ENCODE measurements around the gene MRAS. TPM values are rescaled to one million over a fixed set of nuclear protein-coding genes. Genes with fewer than 3 reads are reported as not detected.

Gene MRAS
- total and polyA plus RNA-seq, 2 of the 13 experiments (the other 11 are each of a cell fraction or from before 2014, with no cell fraction given), result 8.8 to 36.2 TPM

DNA sequence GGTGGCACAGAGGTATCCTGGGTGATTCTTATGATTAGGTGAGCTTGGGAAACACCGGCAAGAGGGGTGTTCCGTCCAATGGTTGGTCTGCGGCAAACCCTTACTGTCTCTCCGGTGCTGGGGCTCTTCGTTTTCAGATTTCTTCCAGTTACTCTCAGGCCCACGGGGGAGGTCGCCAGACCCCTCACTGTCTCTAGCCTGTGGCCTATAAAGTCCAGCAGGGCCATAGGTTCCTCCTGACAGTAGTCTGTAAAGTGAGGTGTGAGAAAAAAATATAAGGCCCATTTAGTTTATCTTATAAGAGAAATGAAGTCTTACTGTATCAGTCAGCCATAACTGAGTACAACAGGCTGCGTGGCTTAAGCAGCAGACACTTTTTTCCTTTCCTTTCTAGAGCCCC, 87.5 kb downstream of the MRAS start:
- Histone ChIP-seq H3K27me3 (ENCODE audit: control insufficient read depth in 1 of 2, insufficient read depth in 2 of 2, low read length in 2 of 2) (peaks cover 0 to 4% of the 10 kb centered on the region in 2 experiments; a peak in 3 of 5 replicates), H3K36me3 (replicated peaks in 1 of 2; ENCODE audit: control insufficient read depth in 1 of 2, insufficient read depth in 2 of 2, low read length in 2 of 2) (no peaks in the 10 kb centered on the region), H3K4me2 (ENCODE audit: low read depth, low read length) (no peak overlapping the region), H3K79me2 (ENCODE audit: insufficient read depth, low read length) (no peaks in the 10 kb centered on the region), H3K4me1 (ENCODE audit: insufficient read depth, low read length) (peaks cover 25% of the 10 kb centered on the region), H4K20me1 (ENCODE audit: insufficient read depth, low read length) (no peaks in the 10 kb centered on the region), H3K4me3 (replicated peaks in 1 of 3; ENCODE audit: insufficient read depth in 1 of 3, low read depth in 2 of 3, low read length in 3 of 3) (no peak overlapping the region), H3K27ac (ENCODE audit: extremely low read length, insufficient read depth, low read length) (no peak overlapping the region), H2AFZ (ENCODE audit: low read length) (no peak overlapping the region), H3K9me3 (ENCODE audit: low read length) (no peaks in the 10 kb centered on the region), H3K9ac (ENCODE audit: insufficient read depth, low read depth, low read length) (no peak overlapping the region)
- DNase-seq (ENCODE audit: low spot score), result no peak
- ChIA-PET POLR2A (no interaction called here), CTCF (ENCODE audit: low intra/inter-chr PET ratio, low total read pairs) (no interaction called here)
- BruUV-seq (replicated peaks), result no TSS peak
- in situ Hi-C loops (cut with HindIII; ENCODE audit: extremely low pct_ligation_motif_present, low pct_unique_long_range_greater_than_20kb), result no loop called here
- 90% methylated on average over 8 of the region's 8 CpGs for WGBS (ENCODE audit: low lambda C conversion rate)
- intact Hi-C loops (cut with micrococcal nuclease; ENCODE audit: unreplicated experiment), result loop anchor here (2.0 kb wide), 1 partner anchor 37 kb away; no protein-coding TSS in a partner anchor
- no peak for FAIRE-seq
- no peak for ATAC-seq
- TF ChIP-seq, protein P1, sequence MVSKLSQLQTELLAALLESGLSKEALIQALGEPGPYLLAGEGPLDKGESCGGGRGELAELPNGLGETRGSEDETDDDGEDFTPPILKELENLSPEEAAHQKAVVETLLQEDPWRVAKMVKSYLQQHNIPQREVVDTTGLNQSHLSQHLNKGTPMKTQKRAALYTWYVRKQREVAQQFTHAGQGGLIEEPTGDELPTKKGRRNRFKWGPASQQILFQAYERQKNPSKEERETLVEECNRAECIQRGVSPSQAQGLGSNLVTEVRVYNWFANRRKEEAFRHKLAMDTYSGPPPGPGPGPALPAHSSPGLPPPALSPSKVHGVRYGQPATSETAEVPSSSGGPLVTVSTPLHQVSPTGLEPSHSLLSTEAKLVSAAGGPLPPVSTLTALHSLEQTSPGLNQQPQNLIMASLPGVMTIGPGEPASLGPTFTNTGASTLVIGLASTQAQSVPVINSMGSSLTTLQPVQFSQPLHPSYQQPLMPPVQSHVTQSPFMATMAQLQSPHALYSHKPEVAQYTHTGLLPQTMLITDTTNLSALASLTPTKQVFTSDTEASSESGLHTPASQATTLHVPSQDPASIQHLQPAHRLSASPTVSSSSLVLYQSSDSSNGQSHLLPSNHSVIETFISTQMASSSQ (IDR thresholded peaks at IDR 0.05; ENCODE audit: low read depth), result no peak
- TF ChIP-seq, protein P1 (CRISPR knock-in tag; IDR thresholded peaks at IDR 0.05; ENCODE audit: borderline replicate concordance), result no peak
- TF ChIP-seq SOX13 (IDR thresholded peaks at IDR 0.05) (no peak), SOX13 (CRISPR knock-in tag; conservative IDR thresholded peaks at IDR 0.05 in 1 of 2, IDR thresholded peaks at IDR 0.05 in 1 of 2) (no peak), ATF7 (IDR thresholded peaks at IDR 0.05) (no peak), ATF7 (CRISPR knock-in tag; IDR thresholded peaks at IDR 0.05) (no peak), ZNF33B (CRISPR knock-in tag; IDR thresholded peaks at IDR 0.05) (no peak), SCMH1 (CRISPR knock-in tag; IDR thresholded peaks at IDR 0.05; ENCODE audit: borderline replicate concordance) (no peak), IKZF4 (CRISPR knock-in tag; IDR thresholded peaks at IDR 0.05; ENCODE audit: borderline replicate concordance, low read depth, not compliant biosample characterization) (no peak), ATF7-NPFF (CRISPR knock-in tag; IDR thresholded peaks at IDR 0.05; ENCODE audit: low read depth) (no peak), BORCS8-MEF2B (CRISPR knock-in tag; IDR thresholded peaks at IDR 0.05) (no peak), FOSL2 (CRISPR knock-in tag; IDR thresholded peaks at IDR 0.05) (no peak), ZSCAN12 (CRISPR knock-in tag; IDR thresholded peaks at IDR 0.05) (no peak), ZNF546 (CRISPR knock-in tag; conservative IDR thresholded peaks at IDR 0.05) (no peak)
- TF ChIP-seq, protein P2, sequence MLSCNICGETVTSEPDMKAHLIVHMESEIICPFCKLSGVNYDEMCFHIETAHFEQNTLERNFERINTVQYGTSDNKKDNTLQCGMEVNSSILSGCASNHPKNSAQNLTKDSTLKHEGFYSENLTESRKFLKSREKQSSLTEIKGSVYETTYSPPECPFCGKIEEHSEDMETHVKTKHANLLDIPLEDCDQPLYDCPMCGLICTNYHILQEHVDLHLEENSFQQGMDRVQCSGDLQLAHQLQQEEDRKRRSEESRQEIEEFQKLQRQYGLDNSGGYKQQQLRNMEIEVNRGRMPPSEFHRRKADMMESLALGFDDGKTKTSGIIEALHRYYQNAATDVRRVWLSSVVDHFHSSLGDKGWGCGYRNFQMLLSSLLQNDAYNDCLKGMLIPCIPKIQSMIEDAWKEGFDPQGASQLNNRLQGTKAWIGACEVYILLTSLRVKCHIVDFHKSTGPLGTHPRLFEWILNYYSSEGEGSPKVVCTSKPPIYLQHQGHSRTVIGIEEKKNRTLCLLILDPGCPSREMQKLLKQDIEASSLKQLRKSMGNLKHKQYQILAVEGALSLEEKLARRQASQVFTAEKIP (CRISPR knock-in tag; IDR thresholded peaks at IDR 0.05; ENCODE audit: borderline replicate concordance), result no peak
- TF ChIP-seq, protein P3, sequence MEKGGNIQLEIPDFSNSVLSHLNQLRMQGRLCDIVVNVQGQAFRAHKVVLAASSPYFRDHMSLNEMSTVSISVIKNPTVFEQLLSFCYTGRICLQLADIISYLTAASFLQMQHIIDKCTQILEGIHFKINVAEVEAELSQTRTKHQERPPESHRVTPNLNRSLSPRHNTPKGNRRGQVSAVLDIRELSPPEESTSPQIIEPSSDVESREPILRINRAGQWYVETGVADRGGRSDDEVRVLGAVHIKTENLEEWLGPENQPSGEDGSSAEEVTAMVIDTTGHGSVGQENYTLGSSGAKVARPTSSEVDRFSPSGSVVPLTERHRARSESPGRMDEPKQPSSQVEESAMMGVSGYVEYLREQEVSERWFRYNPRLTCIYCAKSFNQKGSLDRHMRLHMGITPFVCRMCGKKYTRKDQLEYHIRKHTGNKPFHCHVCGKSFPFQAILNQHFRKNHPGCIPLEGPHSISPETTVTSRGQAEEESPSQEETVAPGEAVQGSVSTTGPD (CRISPR knock-in tag; IDR thresholded peaks at IDR 0.05), result no peak
- TF ChIP-seq, protein P4, sequence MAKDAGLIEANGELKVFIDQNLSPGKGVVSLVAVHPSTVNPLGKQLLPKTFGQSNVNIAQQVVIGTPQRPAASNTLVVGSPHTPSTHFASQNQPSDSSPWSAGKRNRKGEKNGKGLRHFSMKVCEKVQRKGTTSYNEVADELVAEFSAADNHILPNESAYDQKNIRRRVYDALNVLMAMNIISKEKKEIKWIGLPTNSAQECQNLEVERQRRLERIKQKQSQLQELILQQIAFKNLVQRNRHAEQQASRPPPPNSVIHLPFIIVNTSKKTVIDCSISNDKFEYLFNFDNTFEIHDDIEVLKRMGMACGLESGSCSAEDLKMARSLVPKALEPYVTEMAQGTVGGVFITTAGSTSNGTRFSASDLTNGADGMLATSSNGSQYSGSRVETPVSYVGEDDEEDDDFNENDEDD (CRISPR knock-in tag; IDR thresholded peaks at IDR 0.05; ENCODE audit: borderline replicate concordance), result no peak
